T-helper 2 cell (primary cell): Measurements from ENCODE around the gene ACTG1.
"Not testable (repeated sequence)": the region's sequence is repeated elsewhere in the genome, so short reads cannot be mapped to it uniquely, and the experiment has no call there.

Source experiments
- DNase-seq, 5 experiments: peaks; one replicate each; pipeline versions ENCODE4 v3.0.0 to v3.0.0-alpha.2; 2012 to 2022

ACTG1 gene

DNA sequence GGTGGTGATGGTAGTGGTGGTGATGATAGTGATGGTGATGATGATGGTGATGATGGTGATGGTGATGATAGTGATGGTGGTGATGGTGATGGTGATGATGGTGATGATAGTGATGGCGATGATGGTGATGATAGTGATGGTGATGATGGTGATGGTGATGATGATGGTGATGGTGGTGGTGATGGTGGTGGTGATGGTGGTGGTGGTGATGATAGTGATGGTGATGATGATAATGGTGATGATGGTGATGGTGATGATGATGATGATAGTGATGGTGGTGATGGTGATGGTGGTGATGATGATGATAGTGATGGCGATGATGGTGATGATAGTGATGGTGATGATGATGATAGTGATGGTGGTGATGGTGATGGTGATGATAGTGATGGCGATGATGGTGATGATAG lies 19.4 kb upstream of the ACTG1 start:
- DNase-seq, result not testable (repeated sequence)

DNA sequence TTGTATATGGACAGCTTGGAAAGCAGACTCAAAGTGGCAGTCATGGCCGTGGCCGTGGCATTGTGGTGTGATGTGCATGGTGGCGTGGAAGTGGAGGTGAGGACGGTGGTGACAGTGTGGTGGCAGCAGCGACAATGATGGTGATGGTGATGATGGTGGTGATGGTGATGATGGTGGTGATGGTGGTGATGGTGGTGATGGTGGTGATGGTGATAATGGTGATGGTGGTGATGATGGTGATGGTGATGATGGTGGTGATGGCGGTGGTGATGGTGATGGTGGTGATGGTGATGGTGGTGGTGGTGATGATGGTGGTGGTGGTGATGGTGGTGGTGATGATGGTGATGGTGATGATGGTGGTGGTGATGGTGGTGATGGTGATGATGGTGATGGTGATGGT lies 18.4 kb upstream of the ACTG1 start:
- not testable (repeated sequence) for DNase-seq

DNA sequence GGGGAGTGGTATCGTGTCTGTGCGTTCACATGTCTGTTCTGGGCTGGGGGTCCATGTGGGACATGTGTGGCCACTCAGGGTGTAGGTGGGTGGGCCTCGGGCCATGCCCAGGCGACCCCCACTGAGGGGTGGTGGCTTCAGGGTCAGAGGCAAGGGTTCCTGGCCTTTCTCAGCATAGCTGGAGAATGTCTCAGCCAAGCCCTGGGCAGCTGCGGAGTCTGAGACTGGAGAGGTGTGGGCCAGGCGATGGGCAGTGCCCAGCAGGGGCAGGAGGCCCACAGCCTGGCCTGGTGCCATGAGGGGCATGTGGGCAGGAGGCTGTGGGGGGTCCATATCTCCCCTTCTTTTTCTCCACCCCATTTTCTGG lies 16.8 kb upstream of the ACTG1 start:
- DNase-seq, result no peak

DNA sequence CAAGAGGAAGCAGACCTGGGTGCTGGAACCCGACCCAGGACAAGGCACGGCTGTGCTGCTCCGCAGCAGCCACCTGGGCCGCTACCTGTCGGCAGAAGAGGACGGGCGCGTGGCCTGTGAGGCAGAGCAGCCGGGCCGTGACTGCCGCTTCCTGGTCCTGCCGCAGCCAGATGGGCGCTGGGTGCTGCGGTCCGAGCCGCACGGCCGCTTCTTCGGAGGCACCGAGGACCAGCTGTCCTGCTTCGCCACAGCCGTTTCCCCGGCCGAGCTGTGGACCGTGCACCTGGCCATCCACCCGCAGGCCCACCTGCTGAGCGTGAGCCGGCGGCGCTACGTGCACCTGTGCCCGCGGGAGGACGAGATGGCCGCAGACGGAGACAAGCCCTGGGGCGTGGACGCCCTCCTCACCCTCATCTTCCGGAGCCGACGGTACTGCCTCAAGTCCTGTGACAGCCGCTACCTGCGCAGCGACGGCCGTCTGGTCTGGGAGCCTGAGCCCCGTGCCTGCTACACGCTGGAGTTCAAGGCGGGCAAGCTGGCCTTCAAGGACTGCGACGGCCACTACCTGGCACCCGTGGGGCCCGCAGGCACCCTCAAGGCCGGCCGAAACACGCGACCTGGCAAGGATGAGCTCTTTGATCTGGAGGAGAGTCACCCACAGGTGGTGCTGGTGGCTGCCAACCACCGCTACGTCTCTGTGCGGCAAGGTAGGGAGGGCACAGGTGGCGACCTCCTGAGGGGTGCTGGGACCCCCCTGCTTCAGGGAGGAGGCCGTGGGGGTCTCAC lies 16.2 kb upstream of the ACTG1 start:
- DNase-seq, result no peak

DNA sequence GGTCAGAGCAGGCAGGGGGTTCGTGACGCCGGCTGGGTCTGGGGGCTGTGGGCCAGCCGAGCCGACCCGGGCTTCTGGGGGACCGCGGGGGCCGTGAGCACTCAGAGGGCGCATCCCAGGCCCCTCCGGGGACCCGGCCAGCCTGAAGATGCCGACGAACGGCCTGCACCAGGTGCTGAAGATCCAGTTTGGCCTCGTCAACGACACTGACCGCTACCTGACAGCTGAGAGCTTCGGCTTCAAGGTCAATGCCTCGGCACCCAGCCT lies 15.7 kb upstream of the ACTG1 start:
- no peak for DNase-seq

DNA sequence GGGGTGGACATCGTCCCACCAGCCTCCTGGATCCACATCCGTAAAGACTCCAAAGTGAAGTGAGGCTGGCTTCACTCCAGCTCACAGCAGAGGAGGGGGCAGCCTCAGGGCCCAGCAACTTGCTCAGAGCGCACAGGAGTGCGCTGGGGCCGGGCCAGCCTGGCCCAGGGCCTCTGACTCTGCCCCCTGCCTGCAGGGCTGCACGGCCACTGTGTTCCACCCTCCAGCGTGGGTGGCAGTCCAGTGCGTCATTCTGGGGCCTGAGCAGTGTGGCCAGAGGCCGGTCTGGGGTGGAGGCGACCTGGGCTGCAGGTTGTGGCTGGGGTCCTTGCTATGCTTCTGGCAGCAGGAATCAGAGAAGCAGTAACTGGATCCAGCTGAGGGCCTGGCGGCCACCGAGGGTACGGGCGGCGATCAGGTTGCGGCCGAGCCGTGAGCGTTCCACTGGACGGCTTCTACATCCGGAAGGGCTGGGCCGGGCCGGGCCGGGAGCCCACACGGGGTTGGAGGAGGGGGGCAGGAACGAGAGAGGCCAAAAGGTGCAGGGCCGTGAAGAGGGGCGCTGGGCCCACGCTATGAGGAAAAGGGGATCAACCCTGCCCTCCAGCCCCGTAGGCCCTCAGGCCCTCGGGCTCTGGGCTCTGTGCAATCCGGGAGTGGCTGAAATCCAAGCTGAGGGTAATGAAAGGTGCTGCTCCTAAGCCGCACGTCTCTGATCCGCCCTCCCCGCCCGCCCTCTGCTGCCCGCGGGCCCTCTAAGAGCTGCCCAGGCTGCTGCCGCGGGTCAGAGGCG lies 15.2 kb upstream of the ACTG1 start, which contains the start of gene FSCN2:
TSS of gene FSCN2 (plus strand) at position 787 of the 793 bp plus-strand sequence. CDS start 155 bp downstream, outside the sequence.
- DNase-seq, result no peak

DNA sequence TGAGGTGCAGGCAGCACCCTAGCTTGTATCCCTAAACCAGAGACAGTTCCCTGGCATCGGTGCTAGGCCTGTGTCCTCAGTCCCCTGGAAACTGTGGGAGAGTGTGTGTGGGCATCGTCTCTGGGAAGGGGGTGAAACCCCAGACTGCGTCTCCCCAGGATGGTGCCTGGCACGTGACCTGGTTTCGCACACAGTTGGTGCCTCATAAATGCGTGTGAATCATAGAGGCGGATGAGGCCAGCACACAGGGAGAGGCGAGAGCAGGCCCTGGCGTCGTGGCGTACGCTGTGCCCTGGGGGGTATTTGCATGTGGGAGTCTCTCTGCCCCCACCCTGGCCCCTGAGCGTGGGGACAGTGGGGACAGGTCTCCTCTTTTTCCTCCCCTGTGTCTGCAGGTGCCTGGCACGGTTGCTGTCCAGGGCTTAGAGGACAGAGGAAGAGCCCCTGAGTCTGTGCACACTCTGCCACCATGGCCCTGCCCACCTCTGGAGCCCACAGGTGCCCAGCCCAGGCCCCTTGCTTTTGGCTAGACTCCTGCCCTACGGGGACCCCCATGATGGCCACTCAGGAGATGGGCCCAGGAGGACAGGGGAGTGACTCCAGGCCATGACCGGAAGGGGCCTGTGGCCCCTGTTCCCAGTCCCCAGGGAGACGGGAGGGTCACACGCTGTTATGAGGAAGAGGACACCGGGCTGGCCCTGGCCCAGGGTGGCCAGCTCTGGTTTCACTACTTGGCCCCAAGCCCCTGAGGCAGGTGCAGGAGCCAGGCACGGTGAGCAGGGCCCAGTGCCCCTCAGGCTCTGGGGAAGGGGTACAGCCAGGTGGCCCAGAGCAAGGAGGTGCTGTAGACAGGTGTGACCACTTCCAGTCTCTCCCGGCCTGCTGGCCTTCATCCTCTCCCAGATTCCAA lies 14.3 kb upstream of the ACTG1 start:
- no peak for DNase-seq

DNA sequence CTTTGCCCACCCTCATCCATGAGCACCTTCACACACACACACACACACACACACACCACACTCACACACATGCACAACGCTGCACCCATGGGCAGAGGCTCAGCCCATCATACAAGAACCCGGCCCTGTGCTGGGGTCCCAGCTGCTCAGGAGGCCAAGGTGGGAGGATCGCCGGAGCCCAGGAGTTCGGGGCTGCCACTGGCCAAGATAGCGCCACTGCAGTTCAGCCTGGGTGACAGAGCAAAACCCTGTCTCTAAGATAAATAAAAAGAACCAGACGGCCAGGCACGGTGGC lies 12.2 kb upstream of the ACTG1 start:
- no peak for DNase-seq

DNA sequence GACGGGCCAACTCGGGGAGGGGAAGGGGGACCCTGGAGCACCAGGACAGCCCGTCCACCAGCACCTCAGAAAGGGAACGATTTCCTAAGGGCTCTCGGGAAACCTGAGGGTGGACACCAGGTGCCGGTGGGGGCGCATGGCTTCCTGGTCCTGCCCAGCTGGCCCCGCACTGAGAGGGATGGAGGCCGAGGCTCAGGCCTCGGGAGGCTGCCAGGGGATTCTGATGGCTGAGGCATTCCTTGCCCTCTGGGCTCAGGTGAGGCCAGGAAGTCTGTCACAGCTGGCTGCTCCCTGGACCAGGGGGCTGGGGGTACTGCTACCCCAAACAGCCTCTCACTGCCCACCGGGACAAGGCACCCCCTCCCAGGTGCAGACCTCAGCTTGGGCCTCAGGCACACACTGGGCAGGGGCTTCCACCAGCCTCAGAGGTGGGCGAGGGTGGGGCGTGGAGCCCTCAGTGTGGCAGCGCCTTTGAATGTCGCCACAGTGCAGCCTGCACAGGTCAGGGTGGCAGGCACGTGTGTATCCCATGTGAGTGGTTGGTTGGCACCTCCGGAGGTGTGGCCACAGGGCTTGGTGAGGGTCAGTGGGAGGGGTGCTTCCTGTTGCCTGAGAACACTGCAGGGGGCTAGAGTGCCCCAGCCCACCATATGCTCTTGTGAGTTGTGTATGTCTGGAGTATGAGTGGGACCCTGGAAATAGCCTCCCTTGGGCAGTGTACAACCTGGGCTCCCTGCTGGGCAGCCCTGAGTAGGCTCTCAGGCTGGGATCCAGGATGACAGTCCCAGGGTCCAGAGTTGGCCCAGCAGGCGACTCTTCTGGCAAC lies 11.7 kb upstream of the ACTG1 start:
- no peak for DNase-seq

DNA sequence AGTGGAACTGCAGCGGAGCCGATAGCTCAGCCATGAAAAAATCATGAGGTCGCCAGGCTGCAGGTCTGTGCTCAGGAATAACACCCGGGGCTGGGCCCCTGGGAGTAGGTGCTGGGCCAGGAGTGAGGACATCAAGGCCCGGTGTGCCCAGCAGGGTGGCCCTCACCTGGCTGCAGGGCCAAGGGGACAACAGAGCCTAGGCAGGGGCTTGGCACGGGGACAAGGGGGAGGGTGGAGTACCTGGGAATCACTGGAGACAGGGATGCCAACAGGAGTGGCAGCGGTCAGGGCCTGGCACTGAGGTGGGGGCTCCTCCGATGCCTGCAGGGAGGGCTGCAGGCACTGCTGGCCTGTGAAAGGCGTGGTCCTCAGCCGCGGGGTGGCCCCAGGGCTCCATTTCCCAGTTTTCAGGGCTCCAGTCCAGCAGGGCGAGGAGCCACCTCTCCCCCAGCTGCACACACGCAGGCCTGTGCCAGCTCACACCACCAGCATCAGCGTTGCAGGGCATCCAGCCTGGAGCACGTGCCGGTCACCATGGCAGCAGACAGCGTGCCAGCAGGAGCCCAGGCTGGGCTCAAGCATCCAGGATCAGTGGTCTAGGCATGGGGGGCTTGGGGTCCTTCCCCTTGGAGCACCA lies 10.9 kb upstream of the ACTG1 start:
- no peak for DNase-seq

DNA sequence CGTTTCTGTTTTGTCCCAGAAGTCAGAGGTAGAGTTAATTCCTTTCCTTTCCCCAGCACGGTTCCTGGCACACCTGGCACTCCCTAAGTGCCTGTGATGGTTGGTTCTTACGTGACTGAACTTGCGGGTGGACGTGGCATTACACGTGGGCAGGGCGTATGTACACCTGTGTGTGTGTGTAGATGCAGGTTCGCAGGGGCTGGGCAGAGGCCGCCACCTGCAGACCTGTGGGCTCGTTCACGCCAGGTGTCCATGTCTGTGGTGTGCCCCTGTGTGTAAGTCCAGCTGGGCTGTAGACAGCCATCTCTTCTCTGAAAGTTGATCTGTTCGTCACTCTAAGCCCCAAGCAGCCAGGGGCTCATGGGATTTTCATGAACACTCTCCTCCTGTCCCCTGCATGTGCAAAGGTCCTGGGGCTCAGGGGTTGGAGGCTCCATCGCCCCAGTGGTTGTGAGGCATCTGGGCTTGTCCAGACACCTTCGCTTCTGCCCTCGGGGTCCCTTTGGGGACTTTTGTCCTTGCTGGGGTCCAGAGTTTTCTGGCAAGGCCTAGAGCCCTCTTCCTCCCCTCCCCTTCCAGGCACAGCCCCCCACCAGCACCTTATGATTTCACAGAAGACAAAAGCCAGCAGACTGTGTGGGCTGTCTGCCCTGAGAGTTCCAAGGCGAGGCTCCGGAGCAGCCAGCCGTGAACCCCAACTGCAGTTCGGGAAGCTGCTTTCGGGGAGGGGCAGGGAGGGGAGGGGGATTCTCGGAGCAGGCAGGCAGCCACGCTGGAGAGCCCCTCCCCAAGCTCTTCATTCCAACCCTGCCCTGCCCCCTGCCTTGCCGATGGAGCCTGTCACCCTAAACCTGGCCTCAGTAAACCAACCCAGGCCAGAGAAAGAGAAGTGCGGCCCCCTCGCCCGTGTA lies 10.1 kb upstream of the ACTG1 start:
- DNase-seq, result peak in 1 of 5 experiments; percentile 2

DNA sequence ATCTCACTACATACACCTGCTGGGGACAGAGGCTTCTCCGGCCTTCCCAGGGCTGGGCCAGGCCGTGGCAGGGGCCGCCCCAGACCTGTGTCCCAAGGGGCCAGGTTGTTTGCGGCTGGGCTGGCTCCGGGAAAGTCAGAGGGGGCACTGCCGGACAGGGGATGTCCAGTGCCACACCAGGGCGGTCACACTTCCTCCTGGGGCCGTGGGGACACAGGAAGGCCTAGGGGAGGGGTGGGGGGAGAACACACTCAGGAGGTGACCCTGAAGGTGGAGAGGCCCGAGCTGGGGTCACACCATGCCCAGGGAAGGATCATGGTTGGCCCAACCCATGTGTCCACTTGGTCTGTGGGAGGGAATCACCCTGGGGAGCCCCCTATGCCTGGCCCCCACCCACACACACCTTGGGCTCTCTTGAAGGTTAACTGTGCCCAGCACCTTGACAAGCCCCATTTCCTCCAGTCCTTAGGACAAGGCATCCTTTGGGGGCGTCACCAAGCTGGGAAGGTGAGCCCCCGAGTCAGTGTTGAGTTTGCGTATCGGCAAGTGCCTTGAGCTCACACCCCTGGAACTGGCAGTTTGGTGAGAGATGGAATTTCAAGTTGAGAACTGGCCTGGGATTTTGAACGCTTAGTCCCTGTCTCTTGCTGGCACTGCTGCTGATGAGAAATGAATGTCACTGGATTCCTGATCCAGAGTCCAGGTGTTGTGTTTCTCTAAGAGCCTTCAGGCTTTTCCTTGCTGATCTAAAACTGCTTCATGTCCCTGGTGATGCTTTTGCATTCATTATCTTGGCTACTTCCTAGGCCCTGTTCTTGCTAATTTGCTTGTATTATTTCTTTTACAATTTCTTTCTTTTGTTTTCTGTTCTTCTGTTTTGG lies 7.7 kb upstream of the ACTG1 start:
- DNase-seq, result no peak

DNA sequence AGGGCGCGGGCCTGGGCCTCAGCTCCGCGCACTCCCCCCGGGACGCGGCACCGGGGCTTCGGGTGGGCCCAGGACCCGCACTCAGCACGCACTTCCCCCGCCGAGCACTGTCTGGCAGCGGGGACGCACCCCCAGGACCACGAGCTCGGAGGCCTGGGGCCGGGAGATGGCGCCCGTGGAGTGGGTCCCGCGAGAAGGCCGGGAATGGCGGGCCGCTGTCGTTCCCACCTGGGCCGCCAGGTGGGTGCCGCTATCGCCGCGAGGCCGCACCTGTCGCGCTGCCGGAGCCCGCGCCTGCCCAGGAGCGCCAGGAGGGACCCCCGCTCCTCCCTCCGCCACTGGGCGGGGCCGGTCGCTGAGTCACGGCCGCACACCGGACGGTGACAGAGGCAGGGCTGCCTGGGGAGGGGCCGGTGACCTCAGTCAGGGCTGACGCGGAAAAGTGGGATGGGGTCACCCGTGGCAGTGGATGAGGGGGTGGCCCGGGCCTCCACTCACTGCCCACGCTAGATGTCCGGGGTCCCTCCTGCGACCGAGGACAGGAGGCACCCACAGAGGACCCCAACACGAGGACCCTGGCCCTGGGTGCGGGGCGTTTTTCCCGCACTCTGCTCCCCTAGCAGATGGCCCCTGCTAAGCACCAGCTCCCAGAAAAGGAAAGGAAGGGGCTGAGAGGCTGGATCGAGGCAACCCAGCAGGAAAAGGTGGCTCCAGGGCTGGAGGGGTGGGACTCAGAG lies 6.9 kb upstream of the ACTG1 start:
- DNase-seq, result peak; percentile 44 to 71 (median 56)

DNA sequence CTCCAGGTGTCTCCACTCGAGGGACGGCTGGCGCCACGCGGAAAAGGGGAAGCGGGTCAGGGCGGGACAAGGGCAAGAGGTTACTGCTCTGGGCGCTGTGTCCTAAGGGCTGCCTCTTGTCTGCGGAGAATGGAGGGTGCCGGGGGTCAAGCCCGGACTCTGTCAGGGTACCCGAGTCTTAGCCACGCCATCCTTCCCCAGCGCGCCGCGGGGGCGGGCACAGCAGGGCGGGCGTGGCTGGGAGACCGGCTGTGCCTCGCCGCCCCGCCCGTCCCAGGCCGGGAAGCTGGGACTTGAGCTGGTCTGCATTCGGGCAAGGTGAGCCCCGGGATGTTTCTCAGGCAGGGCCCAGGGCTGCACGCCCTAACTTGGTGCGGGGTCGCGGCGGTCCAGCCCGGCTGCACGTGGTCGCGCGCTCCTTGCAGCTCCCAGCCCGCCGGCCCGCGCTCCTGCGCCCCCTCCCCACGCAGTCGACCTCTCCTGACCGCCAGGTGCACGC lies 6.2 kb upstream of the ACTG1 start:
- no peak for DNase-seq

DNA sequence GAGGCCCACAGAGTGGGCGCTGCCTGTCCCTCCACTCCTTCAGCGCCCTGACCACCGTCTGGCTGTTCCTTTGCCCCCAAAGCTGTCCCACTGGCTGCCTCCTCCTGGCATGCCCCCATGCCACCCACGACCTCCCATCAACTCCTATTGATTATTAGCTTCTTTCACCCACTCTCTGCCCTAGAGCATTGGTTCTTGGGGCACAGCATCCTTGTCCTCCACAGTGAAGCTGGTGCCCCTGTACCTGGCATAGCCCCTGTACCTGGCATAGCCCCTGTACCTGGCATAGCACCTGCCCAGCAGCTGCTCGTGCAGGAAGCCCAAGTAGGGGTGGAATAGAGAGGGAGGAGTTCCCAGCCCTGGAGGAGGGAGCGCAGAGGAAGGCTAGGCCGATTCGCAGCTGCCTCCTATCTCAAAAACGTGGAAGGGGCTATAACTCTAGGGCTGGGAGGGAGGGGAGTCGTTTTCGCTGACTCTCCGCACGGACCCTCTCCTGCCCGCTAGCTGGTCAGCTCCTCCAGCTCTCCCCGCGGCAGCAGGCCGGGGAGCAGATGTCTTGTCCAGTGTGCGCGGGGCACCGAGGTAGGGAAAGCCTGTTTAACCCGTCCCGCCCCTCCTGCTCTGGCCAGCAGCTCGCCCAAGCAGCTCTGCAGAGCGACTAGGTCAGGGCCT lies 5.7 kb upstream of the ACTG1 start:
- no peak for DNase-seq

DNA sequence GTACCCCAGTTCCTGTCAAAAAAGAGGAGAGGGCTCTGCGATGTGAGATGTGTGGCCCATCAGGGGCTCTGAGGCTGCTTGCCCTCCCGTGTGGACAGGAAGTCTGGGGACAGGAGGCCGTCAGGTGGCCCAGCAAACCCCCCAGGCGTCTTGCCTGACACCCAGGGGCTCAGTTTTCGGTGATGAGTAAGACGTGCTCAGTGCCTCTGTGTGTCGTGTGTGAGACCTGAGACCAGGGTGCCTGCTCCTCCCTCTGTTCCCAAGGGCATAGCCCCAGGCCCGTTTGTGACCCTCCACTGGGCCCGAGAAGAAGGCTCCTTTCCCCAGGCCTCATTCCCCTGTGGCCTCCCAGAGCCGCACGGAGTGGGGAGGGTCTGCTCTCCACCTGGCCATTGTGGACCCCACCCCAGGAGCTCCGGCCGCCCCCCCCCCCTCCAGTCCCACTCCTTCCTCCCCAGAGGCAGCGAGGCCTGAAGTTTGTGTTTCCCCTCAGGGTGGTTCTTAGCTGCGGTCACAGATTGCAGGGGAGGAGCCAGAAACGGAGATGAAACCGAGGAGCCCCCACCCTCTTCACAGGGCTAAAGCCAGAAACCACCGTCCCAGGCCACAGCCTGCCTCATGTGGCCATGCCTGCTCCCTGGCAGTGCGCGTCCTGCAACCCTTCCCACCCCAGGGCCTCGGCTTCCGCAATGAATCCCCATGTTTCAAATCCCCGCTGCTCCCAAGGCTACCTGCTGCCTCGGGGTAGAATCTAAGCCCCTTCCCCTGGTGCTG lies 4.9 kb upstream of the ACTG1 start:
- DNase-seq, result peak in 1 of 5 experiments; percentile 47

DNA sequence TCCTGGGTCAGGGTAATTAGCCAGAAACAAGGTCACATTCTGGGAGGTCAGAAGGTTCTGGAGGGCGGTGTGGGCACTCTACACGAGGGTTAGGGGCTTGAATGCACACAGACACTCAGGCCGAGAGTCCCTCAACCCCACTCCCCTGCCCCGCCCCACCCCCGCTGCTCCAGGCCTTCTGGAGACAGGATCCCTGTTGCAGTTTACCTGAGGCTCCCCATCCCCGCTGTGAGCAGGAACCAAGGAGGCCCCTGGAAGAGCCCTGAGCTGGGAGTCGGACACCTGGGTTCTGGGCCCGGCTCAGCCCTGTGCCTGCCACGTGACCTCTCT lies 4.4 kb upstream of the ACTG1 start:
- DNase-seq, result no peak

DNA sequence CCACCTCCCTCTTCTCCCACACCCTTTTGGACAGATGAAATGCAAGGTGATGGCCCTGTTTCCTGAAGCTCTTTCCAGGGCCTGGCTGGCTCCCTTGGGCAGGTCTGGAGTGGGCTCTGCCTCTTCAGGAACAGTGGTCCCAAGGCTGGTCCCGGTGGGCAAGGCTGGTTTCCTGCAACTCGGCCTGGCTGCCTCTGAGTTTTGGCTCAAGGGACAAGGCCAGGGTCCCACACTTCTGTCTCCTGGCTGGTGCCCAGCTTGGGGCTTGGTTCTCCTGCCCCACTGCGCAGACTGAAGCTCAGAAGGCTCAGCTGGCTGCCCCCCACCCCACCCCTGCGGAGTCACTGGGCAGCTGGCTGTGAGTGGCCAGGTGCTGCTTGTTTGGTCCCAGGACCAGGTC lies 3.8 kb upstream of the ACTG1 start:
- DNase-seq, result no peak
